ENCODE measurements around the gene ORMDL3. TPM values are rescaled to one million over a fixed set of nuclear protein-coding genes. Genes with fewer than 3 reads are reported as not detected.

The ORMDL3 gene
- total RNA-seq, 1 experiment from 2014 or later = 1,738 TPM

GRCh38 chr17:39929646-39930407, 2.4 kb upstream of the ORMDL3 start:
- Mint-ChIP-seq H3K9me3 (ENCODE audit: low read depth, unreplicated experiment) (no peaks in the 10 kb centered on the region), H3K27ac (ENCODE audit: unreplicated experiment) (peak overlapping the region; percentile 66), H3K36me3 (ENCODE audit: insufficient read depth, unreplicated experiment) (peaks cover 49% of the 10 kb centered on the region), H3K27me3 (ENCODE audit: unreplicated experiment) (peaks cover 17% of the 10 kb centered on the region), H3K4me3 (ENCODE audit: low read depth, unreplicated experiment) (peak overlapping the region; percentile 74), H3K4me1 (ENCODE audit: low read depth, unreplicated experiment) (peaks cover 50% of the 10 kb centered on the region)
- TF ChIP-seq CTCF (IDR thresholded peaks at IDR 0.05; ENCODE audit: unreplicated experiment) = no peak
- intact Hi-C loops (cut with micrococcal nuclease; ENCODE audit: unreplicated experiment) = loop anchor here (1.0 to 10.0 kb wide), 13 partner anchors 19 to 487 kb away; partner anchors contain the start of genes CDC6, PSMD3, STARD3 and TOP2A
- CTCF ChIA-PET = interaction anchor here (0.6 to 109.6 kb wide), 52 partner anchors 3 to 765 kb away, joined by 3 to 8195 read pairs (median 10); partner anchors contain the start of genes CSF3, ERBB2, GRB7 and GSDMA
- DNase-seq = peak; percentile 94
- no TSS peak for BruUV-seq (replicated peaks)

- no TSS peak for BruUV-seq (replicated peaks)
- no peak for TF ChIP-seq CTCF (IDR thresholded peaks at IDR 0.05; ENCODE audit: unreplicated experiment)
- peak overlapping the region; percentile 74 for H3K4me3 Mint-ChIP-seq (ENCODE audit: low read depth, unreplicated experiment)
- peaks cover 57% of the 10 kb centered on the region for H3K4me1 Mint-ChIP-seq (ENCODE audit: low read depth, unreplicated experiment)
- H3K36me3 Mint-ChIP-seq (ENCODE audit: insufficient read depth, unreplicated experiment) = peaks cover 57% of the 10 kb centered on the region
- intact Hi-C loops (cut with micrococcal nuclease; ENCODE audit: unreplicated experiment) = loop anchor here (1.0 to 10.0 kb wide), 13 partner anchors 20 to 488 kb away; partner anchors contain the start of genes CDC6, PSMD3, STARD3 and TOP2A
- no peak for DNase-seq
- no peaks in the 10 kb centered on the region for H3K9me3 Mint-ChIP-seq (ENCODE audit: low read depth, unreplicated experiment)
- H3K27ac Mint-ChIP-seq (ENCODE audit: unreplicated experiment) = peak overlapping the region; percentile 66
- H3K27me3 Mint-ChIP-seq (ENCODE audit: unreplicated experiment) = peaks cover 10% of the 10 kb centered on the region
- CTCF ChIA-PET = interaction anchor here (0.7 to 109.6 kb wide), 53 partner anchors 7 to 877 kb away, joined by 3 to 8195 read pairs (median 9); partner anchors contain the start of genes CSF3, ERBB2, GRB7 and GSDMA
These were observed 1.7 kb upstream of the ORMDL3 start for GRCh38 chr17:39928858-39929645.

GRCh38 chr17:39927929-39928857, 792 bp upstream of the ORMDL3 start:
- Mint-ChIP-seq H3K4me3 (ENCODE audit: low read depth, unreplicated experiment) (peak overlapping the region; percentile 74), H3K36me3 (ENCODE audit: insufficient read depth, unreplicated experiment) (peaks cover 65% of the 10 kb centered on the region), H3K27me3 (ENCODE audit: unreplicated experiment) (peaks cover 1% of the 10 kb centered on the region), H3K4me1 (ENCODE audit: low read depth, unreplicated experiment) (peaks cover 60% of the 10 kb centered on the region), H3K27ac (ENCODE audit: unreplicated experiment) (peak overlapping the region; percentile 66), H3K9me3 (ENCODE audit: low read depth, unreplicated experiment) (no peaks in the 10 kb centered on the region)
- no peak for TF ChIP-seq CTCF (IDR thresholded peaks at IDR 0.05; ENCODE audit: unreplicated experiment)
- TSS peak; percentile 84 for BruUV-seq (replicated peaks)
- CTCF ChIA-PET = interaction anchor here (0.5 to 109.6 kb wide), 65 partner anchors 8 to 1751 kb away, joined by 3 to 8195 read pairs (median 8); partner anchors contain the start of genes CSF3, ERBB2, GRB7 and GSDMA
- no peak for DNase-seq
- intact Hi-C loops (cut with micrococcal nuclease; ENCODE audit: unreplicated experiment) = loop anchor here (1.0 to 10.0 kb wide), 4 partner anchors 222 to 489 kb away; partner anchors contain the start of genes CDC6, PGAP3 and TOP2A

Data from Calu3 (cell line).